Activated CD8-positive, alpha-beta T cell treated with anti-CD3 and anti-CD28 coated beads for 36 hours (primary cell): ENCODE results near the gene ZNF362. TPM values are rescaled to one million over a fixed set of nuclear protein-coding genes. Genes with fewer than 3 reads are reported as not detected.

Experiments used
- ATAC-seq: fragments of 200-7000 bp; cut with Tn5 transposase; one replicate; pipeline ENCODE4 v1.10.0; 2021; ENCODE audit warnings: mild to moderate bottlenecking, moderate library complexity
- CTCF ChIA-PET: fragments of 350-600 bp; sonication (Branson Sonifier 250); formaldehyde crosslinking; loops from one replicate; lab custom pipeline; 2021; ENCODE audit warnings: antibody characterized with exemption; lab: Charles Lee
- POLR2A ChIA-PET: fragments of 350-600 bp; sonication (Branson Sonifier 250); formaldehyde crosslinking; loops from one replicate; lab custom pipeline; 2021; ENCODE audit warnings: antibody characterized with exemption; lab: Charles Lee
- DNase-seq: peaks from one replicate; pipeline ENCODE4 v3.0.0-alpha.2; 2020
- H3K27ac Mint-ChIP-seq: one replicate; pipeline ENCODE4 v1.8.0; 2021; ENCODE audit warnings: mild to moderate bottlenecking, mixed read lengths
- H3K27me3 Mint-ChIP-seq: one replicate; pipeline ENCODE4 v1.8.0; 2021; ENCODE audit warnings: mixed read lengths
- H3K36me3 Mint-ChIP-seq: one replicate; pipeline ENCODE4 v1.8.0; 2021; ENCODE audit warnings: low read depth, mixed read lengths
- H3K4me1 Mint-ChIP-seq: one replicate; pipeline ENCODE4 v1.8.0; 2021; ENCODE audit warnings: low read depth, mixed read lengths
- H3K4me3 Mint-ChIP-seq: one replicate; pipeline ENCODE4 v1.8.0; 2021; ENCODE audit warnings: mild to moderate bottlenecking, moderate library complexity, mixed read lengths
- H3K9me3 Mint-ChIP-seq: one replicate; pipeline ENCODE4 v1.8.0; 2021; ENCODE audit warnings: mixed read lengths
- CTCF ChIP-seq: fragments of 200-600 bp; IDR thresholded peaks from one replicate; pipeline ENCODE4 v1.8.0; 2022; ENCODE audit warnings: antibody characterized with exemption, mild to moderate bottlenecking
- intact Hi-C: fragments of 100-400 bp; cut with micrococcal nuclease; formaldehyde crosslinking; loops from one replicate; pipeline ENCODE4 v1.10.0; 2022
- total RNA-seq, 2 experiments: library from RNA; stranded (reverse); gene quantifications; one replicate each; pipeline ENCODE4 v1.2.3, GENCODE V29; 2021

Gene ZNF362
- total RNA-seq, 2 experiments from 2014 or later: 5.4 to 7.8 TPM

- Mint-ChIP-seq H3K27ac (no peak overlapping the region), H3K4me1 (peaks cover 24% of the 10 kb centered on the region), H3K27me3 (no peaks in the 10 kb centered on the region), H3K9me3 (no peaks in the 10 kb centered on the region), H3K36me3 (peaks cover 8% of the 10 kb centered on the region), H3K4me3 (no peak overlapping the region)
- intact Hi-C loops: no loop called here
- POLR2A ChIA-PET: interaction anchor here (0.6 kb wide), 1 partner anchor 11 kb away, joined by 3 read pairs; no protein-coding TSS in a partner anchor
- no peak for DNase-seq
- CTCF ChIA-PET: interaction anchor here (1.8 to 3.8 kb wide), 2 partner anchors 10 to 39 kb away, joined by 3 to 17 read pairs; no protein-coding TSS in a partner anchor
- no peak for TF ChIP-seq CTCF
- no peak for ATAC-seq
Measured at GRCh38 chr1:33337441-33337840, 81.1 kb downstream of the ZNF362 start.

- ATAC-seq: no peak
- no peaks in the 10 kb centered on the region for H3K9me3 Mint-ChIP-seq
- POLR2A ChIA-PET: interaction anchor here (0.6 to 1.2 kb wide), 4 partner anchors 9 to 26 kb away, joined by 3 to 6 read pairs (median 3); no protein-coding TSS in a partner anchor
- no peaks in the 10 kb centered on the region for H3K27me3 Mint-ChIP-seq
- peaks cover 9% of the 10 kb centered on the region for H3K36me3 Mint-ChIP-seq
- DNase-seq: no peak
- CTCF ChIA-PET: interaction anchor here (1.8 to 3.8 kb wide), 2 partner anchors 9 to 40 kb away, joined by 3 to 17 read pairs; no protein-coding TSS in a partner anchor
- intact Hi-C loops: no loop called here
- peaks cover 28% of the 10 kb centered on the region for H3K4me1 Mint-ChIP-seq
- TF ChIP-seq CTCF: no peak
- no peak overlapping the region for H3K4me3 Mint-ChIP-seq
- H3K27ac Mint-ChIP-seq: no peak overlapping the region
Measured at GRCh38 chr1:33338048-33338439, 81.8 kb downstream of the ZNF362 start.

DNA sequence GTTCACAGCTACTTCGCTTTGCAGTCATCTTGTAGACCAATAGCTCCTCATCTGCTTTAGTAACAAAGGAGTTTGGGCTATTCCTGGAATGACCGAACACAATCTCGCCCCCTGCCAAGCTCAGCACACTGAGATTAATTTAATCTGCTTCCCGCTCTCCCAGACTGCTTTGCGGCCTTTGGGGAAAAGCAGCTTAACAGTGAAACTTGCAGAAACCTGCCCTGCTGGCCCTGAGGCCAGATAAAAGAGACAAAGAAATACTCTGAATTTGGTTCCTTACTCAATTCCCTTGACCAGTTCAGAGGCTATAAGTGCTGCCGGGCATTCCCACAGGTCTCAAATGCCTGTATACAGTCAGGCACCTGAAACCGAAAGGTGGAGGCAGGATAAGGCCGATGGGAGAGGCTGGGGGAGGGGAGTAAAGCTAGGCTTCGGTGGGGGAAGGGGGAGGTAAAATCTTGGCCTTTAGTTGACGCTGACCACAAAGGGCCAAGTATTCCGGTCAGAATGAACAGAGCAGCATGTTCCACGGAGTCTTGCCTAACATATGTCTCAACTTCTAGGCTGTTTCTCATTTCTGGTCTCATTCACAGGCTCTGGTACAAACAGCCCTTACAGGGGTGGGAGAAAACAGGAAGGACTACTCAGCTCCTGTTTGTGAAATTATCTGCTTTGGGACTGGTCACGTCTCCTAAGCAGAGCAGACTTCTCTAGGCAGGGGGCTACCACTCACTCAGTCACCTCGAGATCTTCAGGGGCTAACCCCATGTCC is 82.3 kb downstream of the ZNF362 start:
- intact Hi-C loops: no loop called here
- DNase-seq (no peak), ATAC-seq (no peak)
- Mint-ChIP-seq H3K27ac (no peak overlapping the region), H3K4me3 (no peak overlapping the region), H3K27me3 (no peaks in the 10 kb centered on the region), H3K9me3 (no peaks in the 10 kb centered on the region), H3K4me1 (peaks cover 30% of the 10 kb centered on the region), H3K36me3 (peaks cover 8% of the 10 kb centered on the region)
- POLR2A ChIA-PET: interaction anchor here (0.6 to 1.2 kb wide), 5 partner anchors 9 to 1420 kb away, joined by 3 to 6 read pairs (median 3); no protein-coding TSS in a partner anchor
- CTCF ChIA-PET: interaction anchor here (1.4 to 3.8 kb wide), 3 partner anchors 9 to 43 kb away, joined by 3 to 17 read pairs (median 5); no protein-coding TSS in a partner anchor
- no peak for TF ChIP-seq CTCF

GRCh38 chr1:33339413-33339812 is 83.1 kb downstream of the ZNF362 start:
- intact Hi-C loops: no loop called here
- Mint-ChIP-seq H3K27me3 (no peaks in the 10 kb centered on the region), H3K4me1 (peaks cover 37% of the 10 kb centered on the region), H3K27ac (no peak overlapping the region), H3K9me3 (no peaks in the 10 kb centered on the region), H3K36me3 (peaks cover 6% of the 10 kb centered on the region), H3K4me3 (no peak overlapping the region)
- CTCF ChIA-PET: interaction anchor here (1.4 to 1.8 kb wide), 2 partner anchors 8 to 44 kb away, joined by 3 to 5 read pairs; no protein-coding TSS in a partner anchor
- no peak for TF ChIP-seq CTCF
- POLR2A ChIA-PET: interaction anchor here (0.6 to 1.2 kb wide), 3 partner anchors 11 to 1419 kb away, joined by 3 to 6 read pairs (median 3); no protein-coding TSS in a partner anchor
- ATAC-seq: no peak
- no peak for DNase-seq

DNA sequence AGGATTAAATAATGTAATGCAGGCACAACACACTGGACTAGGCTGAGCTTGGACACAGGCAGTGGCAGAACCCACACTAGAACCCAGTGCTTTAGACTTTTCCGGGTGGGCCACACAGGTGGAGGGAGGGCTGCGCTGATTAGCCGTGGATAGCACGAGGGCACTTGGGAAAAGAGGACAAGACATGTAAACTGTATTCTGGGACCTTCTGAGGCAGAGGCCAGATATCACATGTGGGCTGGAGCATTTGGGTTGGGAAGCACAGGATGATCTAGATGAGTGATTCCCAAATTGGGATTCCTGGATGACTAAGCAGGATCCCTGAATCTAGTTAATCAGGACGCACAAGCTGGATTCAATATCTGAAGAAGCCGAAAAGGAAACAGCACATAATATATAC is 84.9 kb downstream of the ZNF362 start:
- ChIA-PET CTCF (interaction anchor here (1.7 kb wide), 1 partner anchor 214 kb away, joined by 4 read pairs; no protein-coding TSS in a partner anchor), POLR2A (no interaction called here)
- Mint-ChIP-seq H3K9me3 (no peaks in the 10 kb centered on the region), H3K4me3 (no peak overlapping the region), H3K36me3 (peaks cover 12% of the 10 kb centered on the region), H3K4me1 (peaks cover 43% of the 10 kb centered on the region), H3K27ac (no peak overlapping the region), H3K27me3 (no peaks in the 10 kb centered on the region)
- no peak for DNase-seq
- TF ChIP-seq CTCF: no peak
- no peak for ATAC-seq
- intact Hi-C loops: no loop called here
